Measurements from ENCODE around the gene WDR83. TPM values are rescaled to one million over a fixed set of nuclear protein-coding genes. Genes with fewer than 3 reads are reported as not detected.
"Not testable (repeated sequence)": the region's sequence is repeated elsewhere in the genome, so short reads cannot be mapped to it uniquely, and the experiment has no call there.

WDR83 gene
- total RNA-seq, 1 donor from 2014 or later = 6.5 TPM

DNA sequence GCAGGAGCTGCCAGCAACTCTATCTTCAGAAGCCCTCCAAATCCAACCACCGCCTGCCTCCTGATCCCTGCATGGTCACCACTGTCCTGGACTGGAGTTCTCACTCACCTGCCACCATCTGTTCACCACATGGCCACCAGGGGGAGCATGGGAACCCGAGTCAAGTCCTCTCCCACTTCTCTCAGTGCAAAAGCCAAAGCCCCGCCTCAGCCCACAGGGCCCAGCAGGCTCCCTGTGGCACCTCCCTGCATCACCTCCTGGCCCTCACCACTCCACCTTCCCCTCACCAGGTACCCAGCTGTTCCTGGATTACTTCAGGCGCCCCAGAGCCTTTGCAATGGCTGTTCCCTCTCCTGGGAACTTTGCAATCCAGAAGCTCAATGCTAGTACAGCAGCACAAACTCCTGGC lies 9.8 kb downstream of the WDR83 start:
- intact Hi-C loops (cut with DNase I) = no loop called here
- ATAC-seq (ENCODE audit: poor library complexity) (peak; percentile 57), DNase-seq (peak; percentile 89)

DNA sequence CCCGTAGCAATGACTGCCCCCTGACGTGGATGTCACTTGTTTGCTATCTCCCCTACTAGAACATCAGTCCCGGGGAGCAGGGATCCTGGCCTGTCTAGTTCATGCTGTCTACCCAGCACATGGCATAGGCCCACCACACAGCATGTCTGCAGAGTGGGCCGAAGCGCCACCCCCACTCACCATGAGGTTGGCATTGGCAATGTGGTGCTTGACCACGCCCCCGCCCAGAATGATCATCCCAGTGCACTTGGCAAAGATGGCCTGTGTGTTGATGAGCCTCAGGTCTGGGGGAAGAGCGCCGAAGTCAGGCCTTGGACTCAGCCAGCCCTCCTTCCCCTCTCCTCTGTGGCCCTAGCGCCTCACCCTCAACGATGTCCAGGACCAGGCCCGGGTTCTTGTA lies 10.3 kb downstream of the WDR83 start:
- DNase-seq (no peak), ATAC-seq (ENCODE audit: poor library complexity) (no peak)
- intact Hi-C loops (cut with DNase I) = no loop called here

DNA sequence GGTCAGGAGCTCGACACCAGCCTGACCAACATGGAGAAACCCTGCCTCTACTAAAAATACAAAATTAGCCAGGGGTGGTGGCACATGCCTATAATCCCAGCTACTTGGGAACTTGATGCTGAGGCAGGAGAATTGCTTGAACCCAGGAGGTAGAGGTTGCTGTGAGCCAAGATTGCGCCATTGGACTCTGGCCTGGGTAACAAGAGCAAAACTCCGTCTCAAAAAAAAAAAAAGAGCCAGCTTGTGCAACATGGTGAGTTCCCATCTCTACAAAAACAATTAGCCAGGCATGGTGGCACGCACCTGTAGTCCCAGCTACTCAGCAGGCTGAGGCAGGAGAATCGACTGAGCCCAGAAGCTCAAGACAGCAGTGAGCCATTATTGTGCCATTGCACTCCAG lies 11.4 kb downstream of the WDR83 start:
- ATAC-seq (ENCODE audit: poor library complexity); DNase-seq; intact Hi-C loops (cut with DNase I): not testable (repeated sequence)

DNA sequence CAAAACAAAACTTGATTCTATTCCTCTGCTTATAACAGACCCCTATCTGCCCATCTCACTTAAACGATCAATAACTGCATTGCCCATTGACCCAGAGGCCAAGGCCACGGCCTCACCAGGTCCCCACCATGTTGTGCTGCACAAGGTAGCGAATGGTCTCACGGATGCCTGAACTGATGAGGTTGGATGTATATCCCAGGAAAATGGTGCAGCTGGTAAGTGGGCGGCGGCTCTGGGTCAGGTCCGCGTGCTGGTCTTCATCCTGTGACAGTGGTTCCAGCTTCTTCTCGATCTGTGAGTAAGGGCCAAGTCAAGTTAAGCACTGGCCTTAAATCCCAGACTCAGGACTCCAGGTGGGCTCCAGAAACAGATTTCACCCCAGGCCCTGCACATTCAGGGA lies 13.4 kb downstream of the WDR83 start:
- DNase-seq (no peak), ATAC-seq (ENCODE audit: poor library complexity) (no peak)
- intact Hi-C loops (cut with DNase I) = no loop called here

DNA sequence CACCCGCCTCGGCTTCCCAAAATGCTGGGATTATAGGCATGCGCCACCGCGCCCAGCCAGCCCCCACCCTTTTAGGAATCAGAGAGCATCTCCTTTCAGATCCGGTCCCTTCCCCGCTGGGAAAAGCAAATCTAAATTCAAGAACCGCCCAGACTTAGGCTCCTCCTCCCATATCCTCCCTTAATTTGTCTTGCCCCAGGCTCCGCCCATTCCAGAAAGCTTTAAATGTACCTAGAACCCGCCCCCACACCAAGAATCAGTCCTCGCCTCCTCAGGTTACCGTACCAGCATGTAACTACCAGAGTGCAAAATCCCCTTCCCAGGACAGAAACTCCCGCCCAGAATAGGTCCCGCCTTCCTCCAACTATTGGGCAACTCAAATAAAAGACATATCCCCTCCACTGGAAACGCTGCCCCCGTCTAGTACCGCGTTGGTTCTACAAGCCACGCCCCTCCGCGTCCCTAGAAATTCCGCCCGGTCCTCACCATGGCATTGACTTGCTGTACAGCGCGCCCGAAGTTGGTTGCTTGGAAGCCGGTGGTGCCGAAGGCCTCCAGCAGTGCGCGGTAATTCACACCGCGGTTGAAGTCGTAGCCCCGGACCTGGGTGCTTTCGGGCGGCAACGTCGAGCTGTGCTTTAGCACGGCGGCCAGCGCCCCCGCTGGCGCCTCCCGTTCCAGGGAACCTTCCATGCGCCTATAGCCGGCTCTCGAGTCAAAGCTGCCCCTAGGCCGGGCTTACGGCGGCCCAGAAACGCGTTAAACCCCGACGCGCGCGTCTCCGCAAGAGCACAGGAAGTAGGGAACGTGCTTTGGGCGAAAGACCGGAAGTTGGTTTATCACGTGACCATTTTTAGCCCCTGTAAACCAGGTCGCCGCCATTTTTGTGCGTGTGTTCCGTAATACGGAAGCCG lies 14.7 kb downstream of the WDR83 start, which contains the start of gene DHPS:
Gene DHPS (minus strand): TSS at position 807 of the 914 bp plus-strand sequence. CDS start 114 bp downstream, at position 693.
- DNase-seq = peak; percentile 94
- intact Hi-C loops (cut with DNase I) = no loop called here
- ATAC-seq (ENCODE audit: poor library complexity) = peak; percentile 96

DNA sequence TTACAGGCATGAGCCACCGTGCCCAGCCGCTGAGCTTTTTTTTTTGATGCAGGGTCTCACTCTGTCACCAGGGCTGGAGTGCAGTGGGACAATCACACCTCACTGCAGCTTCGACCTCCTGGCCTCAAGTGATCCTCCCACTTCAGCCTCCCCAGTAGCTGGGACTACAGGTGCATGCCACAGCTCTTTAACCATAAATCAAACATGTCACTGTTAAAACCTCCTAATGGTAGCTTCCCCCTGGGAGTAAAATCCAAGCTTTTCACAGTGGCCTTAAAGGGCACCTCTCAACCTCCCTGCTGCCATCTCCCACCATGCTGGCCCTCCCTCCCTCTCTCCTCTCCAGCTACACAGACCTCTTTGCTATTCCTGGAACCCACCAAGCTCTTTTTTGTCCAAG lies 19.2 kb downstream of the WDR83 start:
- intact Hi-C loops (cut with DNase I) = no loop called here
- no peak for DNase-seq
- no peak for ATAC-seq (ENCODE audit: poor library complexity)

DNA sequence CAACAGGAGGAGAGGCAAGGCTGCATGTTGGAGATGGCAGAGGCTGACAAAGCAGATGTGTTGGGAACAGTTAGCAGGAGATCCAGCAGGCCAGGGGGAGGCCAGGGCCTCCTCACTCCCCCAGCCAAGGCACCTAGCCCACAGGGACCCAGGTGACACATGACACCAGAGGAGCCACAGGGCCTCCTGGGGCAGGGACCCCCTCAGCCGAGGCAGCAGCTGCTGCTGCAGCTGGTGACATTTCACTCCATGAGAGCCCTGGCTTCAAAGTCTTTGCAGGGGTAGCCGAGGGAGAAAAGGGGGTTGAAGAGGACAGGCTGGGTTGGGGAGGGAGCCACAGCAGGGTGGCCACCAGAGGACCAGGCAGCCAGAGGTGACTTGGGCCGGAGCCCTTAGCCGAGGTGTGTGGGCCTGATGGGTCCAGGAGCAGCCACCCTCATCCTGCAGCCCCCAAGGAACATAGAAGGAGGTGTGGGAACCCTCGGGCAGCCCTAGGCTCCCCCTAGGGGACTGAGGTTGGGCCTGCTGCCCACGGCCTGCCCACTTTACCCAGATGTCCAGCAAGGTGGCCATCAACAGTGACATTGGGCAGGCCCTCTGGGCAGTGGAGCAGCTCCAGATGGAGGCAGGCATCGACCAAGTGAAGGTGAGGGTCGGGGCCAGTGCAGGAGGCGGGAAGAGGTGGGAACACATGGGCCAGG lies 21.0 kb downstream of the WDR83 start, which contains the start of gene GNG14:
Gene GNG14 (plus strand): TSS at position 503 of the 701 bp plus-strand sequence. CDS start 51 bp downstream, at position 554.
- ATAC-seq (ENCODE audit: poor library complexity) = no peak
- intact Hi-C loops (cut with DNase I) = no loop called here

DNA sequence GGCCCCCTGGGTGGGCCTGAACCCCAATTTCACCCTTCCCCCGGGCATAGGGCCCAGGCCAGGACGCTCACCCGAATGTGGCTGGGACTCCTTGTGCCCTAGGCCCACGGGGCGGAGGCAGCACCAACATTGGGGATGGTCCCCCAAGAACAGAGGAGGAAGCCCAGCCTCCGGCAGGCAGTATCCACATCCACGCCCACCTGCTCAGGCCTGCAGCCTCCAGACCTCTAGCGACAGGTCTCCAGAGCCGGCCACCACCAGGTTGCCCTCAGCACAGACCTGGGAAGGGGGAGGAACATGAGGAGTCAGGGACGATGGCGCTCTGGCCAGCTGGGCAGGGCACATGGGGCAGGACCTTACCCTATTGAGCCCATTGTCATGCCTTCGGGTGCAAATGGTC lies 22.4 kb downstream of the WDR83 start:
- no peak for ATAC-seq (ENCODE audit: poor library complexity)
- intact Hi-C loops (cut with DNase I) = no loop called here
- DNase-seq = no peak

More for the DNA sequence above, 21.0 kb downstream of the WDR83 start, which contains the start of gene GNG14:
- no peak for DNase-seq

DNA sequence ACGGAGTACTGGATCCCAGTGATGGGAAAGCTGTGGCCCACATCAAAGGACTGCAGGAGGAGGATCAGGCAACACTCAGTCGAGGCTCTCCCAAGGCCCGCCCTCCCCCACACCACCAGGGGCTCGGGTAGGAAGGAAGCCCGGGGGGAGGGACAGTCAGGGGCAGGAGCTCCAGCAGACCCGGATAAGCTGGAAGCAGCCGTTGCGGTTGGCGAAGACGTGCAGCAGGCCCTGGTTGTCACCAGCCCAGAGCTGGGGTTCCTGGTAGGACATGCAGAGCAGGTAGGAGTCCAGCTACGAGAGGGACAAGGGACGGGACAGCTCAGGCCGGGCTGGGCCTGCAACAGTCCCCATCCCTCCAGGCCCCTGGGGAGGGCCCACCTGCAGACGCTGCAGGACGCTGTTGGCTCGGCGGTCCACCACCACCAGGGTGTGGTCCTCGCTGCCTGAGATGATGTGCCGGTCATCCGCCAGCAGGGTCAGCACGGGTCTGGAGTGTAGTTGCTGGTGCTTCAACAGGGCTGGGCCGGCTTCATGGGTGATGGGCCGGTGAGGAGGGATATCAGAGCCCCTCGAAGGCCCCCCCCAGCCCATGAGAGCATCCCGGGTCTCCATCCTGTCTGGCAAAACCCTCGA lies 23.1 kb downstream of the WDR83 start:
- no peak for DNase-seq
- no peak for ATAC-seq (ENCODE audit: poor library complexity)
- intact Hi-C loops (cut with DNase I) = no loop called here

DNA sequence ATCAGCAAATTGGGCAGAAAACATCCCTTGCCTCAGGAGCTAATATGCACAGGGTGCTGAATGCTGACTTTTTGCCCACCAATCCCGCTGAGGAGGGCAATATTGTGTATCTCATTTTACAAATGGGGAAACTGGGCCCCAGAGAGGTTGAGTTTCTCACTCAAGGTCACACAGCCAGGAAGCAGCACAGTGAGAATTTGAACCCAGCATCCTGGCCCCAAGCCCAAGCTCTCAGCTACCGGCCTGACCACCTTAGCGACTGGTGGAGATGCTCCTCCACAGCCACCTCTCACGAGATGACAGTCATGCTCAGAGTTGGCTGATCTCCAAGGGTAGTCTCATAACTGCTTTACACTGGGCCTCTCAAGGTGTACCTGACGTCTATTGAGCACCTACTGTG lies 26.4 kb downstream of the WDR83 start:
- ATAC-seq (ENCODE audit: poor library complexity) (no peak), DNase-seq (no peak)
- intact Hi-C loops (cut with DNase I) = no loop called here

DNA sequence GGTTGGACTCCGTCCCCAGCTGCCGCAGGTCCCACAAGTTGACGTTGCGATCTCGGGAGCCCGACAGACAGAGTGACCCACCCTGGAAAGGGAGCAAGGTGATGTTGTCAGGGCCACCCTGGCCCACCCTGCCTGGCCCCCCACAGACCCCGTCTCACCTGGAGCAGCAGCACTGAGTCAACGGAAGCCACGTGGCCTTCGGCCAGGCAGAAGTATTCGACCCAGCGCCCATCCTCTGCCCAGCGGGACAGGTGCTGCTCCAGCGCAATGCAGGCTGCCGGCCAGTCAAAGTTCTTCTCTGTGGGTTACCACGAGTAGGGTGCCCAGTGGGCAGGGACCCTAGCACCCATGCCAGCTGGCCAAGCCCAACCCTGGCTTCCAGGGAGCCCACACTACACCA lies 28.0 kb downstream of the WDR83 start:
- ATAC-seq (ENCODE audit: poor library complexity) (no peak), DNase-seq (no peak)
- intact Hi-C loops (cut with DNase I) = no loop called here

DNA sequence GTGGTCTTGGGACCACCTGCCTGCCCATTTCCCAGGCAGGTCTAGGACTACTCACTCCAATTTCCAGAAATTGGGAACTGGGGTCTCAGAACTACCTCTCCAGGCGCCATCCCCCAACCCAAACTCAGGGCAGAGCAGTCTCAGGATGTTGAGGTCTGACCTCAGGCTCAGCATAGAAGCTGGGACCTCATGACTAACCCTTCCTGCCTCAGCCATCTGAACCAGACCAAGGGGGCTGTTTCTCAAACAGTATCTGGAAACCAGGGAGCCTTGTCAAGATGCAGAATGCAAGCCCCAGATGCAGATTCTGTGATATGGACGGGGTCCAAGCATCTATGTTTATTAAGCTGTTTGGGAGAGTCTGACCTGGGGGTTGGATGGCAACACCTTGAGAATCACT lies 28.5 kb downstream of the WDR83 start:
- intact Hi-C loops (cut with DNase I) = no loop called here
- ATAC-seq (ENCODE audit: poor library complexity) (no peak), DNase-seq (no peak)

DNA sequence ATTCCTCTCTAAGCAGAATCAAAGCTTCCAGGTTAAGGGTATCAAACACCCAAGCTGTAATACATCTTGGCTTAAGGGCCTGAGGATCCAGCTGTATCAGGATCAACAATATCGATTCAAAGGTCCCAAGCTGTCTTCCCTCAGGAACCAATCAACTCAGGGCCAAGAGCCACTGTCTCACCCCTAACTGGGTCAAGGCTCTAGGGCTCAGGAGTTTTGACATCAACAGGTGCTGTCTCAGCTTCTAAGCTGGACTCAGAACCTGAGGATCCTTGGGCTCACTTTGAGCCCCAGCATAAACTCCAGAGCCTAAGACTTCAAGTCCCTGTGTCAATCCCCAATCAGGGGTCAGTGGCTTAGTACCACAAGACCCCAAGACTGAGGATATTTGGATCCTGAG lies 28.9 kb downstream of the WDR83 start:
- no peak for DNase-seq
- intact Hi-C loops (cut with DNase I) = no loop called here
- no peak for ATAC-seq (ENCODE audit: poor library complexity)

DNA sequence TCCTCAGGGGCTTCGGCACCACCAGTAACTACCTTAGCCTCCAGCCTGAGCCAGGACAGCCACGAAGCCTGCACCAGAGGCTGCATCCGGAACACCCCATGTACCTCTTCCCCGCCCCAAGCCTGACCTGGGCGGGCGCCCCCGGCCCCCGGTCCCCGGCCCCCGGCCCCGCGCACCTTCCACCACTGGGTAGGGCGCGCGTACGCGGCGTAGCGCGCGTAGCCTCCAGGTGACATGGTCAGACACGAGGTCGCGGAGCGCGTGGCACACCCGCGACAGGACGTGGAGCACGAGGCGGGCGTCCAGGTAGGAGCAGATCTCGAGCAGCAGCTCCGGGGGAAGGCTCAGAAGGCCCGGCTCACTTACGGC lies 29.4 kb downstream of the WDR83 start:
- intact Hi-C loops (cut with DNase I) = no loop called here
- no peak for DNase-seq
- peak; percentile 18 for ATAC-seq (ENCODE audit: poor library complexity)

DNA sequence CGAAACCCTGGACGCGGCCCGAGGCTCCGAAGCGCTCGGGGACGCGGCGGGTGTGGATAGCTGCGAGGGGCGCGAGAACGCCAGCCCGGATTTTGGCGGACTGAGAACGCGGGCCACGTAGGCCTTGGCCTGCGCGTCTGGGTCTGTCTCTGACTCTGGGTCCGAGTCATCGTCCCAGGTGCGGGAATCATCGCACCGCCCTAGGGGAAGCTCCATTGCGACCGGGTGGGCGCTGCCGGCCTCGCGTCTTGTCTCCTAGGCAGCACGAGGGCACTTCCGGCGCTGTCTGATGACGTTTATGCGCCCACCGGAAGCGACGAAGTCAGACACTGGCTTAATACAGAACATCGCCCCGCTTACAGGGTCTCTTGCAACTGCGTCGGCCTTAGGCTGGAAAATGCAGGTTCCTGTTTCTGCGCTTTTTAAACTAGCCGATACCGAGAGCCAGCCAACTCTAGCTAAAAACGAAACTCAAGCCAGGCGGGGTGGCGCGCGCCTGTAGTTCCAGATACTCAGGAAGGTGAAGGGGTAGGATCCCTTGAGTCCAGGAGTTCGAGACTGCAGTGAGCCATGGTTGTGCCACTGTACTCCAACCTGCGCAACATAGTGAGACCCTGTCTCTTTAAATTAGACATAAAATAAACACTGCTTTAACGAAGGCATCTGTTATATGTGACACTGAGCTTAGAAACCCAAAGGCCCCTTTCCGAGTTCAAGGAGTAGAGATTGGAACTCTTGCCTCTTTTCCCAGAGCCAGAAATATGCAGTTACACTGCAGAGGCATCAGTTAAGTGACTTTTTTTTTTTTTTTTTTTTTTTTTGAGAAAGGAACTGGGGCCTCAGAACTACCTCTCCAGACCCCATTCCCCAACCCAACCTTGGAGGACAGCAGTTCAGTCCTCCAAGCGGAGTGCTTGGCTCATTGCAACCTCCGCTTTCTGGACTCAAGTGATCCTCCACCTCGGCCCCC lies 30.0 kb downstream of the WDR83 start, which contains the start of gene FBXW9:
Gene FBXW9 (minus strand): TSS at position 266 of the 970 bp plus-strand sequence. CDS start 50 bp downstream, at position 216.
- intact Hi-C loops (cut with DNase I) = no loop called here
- peak; percentile 99 for DNase-seq
- peak; percentile 96 for ATAC-seq (ENCODE audit: poor library complexity)

DNA sequence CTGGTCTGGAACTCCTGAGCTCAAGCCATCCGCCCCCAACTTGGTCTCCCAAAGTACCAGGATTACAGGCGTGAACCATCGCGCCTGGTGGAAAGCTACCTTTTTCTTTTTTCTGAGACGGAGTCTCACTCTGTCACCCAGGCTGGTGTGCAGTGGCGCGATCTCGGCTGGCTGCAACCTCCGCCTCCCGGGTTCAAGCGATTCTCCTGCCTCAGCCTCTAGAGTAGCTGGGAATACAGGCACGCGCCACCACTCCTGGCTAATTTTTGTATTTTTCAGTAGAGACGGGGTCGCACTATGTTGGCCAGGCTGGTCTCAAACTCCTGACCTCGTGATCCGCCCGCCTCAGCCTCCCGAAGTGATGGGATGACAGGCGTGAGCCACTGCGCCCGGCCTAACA lies 30.8 kb downstream of the WDR83 start:
- intact Hi-C loops (cut with DNase I); DNase-seq; ATAC-seq (ENCODE audit: poor library complexity): not testable (repeated sequence)

DNA sequence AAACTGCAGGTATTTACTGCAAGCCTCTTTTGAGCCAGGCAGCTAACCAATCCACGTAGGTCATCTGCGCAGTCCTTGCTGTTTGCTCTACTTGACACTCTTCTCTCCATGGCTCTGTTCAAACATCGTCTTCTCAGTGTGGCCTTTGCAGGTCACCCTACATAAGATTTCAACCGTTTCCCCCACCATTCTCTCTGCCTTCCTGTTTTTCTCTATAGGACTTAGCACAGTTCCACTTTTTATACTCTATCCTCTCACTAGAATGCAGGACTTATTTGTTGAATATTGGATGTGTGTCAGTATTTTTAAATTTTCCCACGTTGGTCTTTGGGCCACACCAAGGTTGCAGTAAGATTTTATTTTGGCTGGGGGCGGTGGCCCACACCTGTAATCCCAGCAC lies 31.5 kb downstream of the WDR83 start:
- DNase-seq (no peak), ATAC-seq (ENCODE audit: poor library complexity) (no peak)
- intact Hi-C loops (cut with DNase I) = no loop called here
